Psoas muscle (tissue), 8 donors: ENCODE data around the gene COL4A1. TPM values are rescaled to one million over a fixed set of nuclear protein-coding genes. Genes with fewer than 3 reads are reported as not detected.
A peak's percentile ranks its signal among the peaks of the same experiment; 100 is the strongest.

Experiments used
- ATAC-seq, 4 donors: fragments of 200-7000 bp; cut with Tn5 transposase; one replicate each; pipeline ENCODE4 v1.9.1; 2020; ENCODE audit warnings: moderate library complexity in 3 of 4, mild to moderate bottlenecking in 2 of 4
- DNase-seq, 2 donors: peaks; one replicate each; pipeline ENCODE4 v3.0.0-alpha.2; 2020
- H3K27ac ChIP-seq: fragments of 200-600 bp; one replicate; pipeline ENCODE4 v1.8.0; 2022
- H3K27me3 ChIP-seq, 3 donors: fragments of 200-600 bp in 1 of 3; one replicate each; pipeline versions ENCODE4 v1.6.1 to v1.8.0; 2013 to 2022; ENCODE audit warnings: low read length in 2 of 3, mild to moderate bottlenecking in 2 of 3, moderate library complexity in 1 of 3; ENCODE audit not compliant: insufficient read depth in 3 of 3
- H3K36me3 ChIP-seq, 2 donors: fragments of 200-600 bp in 1 of 2; one replicate each; pipeline versions ENCODE4 v1.6.1 to v1.8.0; 2013 to 2022; ENCODE audit warnings: low read depth in 1 of 2, mild to moderate bottlenecking in 1 of 2, moderate library complexity in 1 of 2; ENCODE audit not compliant: insufficient read depth in 1 of 2
- H3K4me1 ChIP-seq: fragments of 200-600 bp; one replicate; pipeline ENCODE4 v1.8.0; 2022
- H3K4me3 ChIP-seq: fragments of 200-600 bp; one replicate; pipeline ENCODE4 v1.8.0; 2022; ENCODE audit warnings: mild to moderate bottlenecking
- H3K9me3 ChIP-seq: fragments of 200-600 bp; one replicate; pipeline ENCODE4 v1.8.0; 2022
- WGBS, 3 donors: extraction: QIAGEN DNeasy Blood & Tissue Kit; methylation state at CpG; one replicate each; pipeline versions ENCODE4 v1.1.6 to v1.1.7; 2013; 5-methylcytosine and 5-hydroxymethylcytosine counted together
- intact Hi-C, 2 donors: fragments of 100-400 bp; cut with DNase I; formaldehyde crosslinking; loops; one replicate each; pipeline versions ENCODE4 v1.11.0 to v1.14.2; 2022
- polyA plus RNA-seq, 3 donors: library from polyadenylated mRNA; stranded (reverse); fragments of 200-250 nt; gene quantifications; one replicate each; pipeline ENCODE4 v1.2.3, GENCODE V29; 2013
- total RNA-seq, 4 donors: library from RNA; stranded (reverse); fragmentation: NEBNext Ultra II Directional in 2 of 4; extraction: Animal tissue kit (Norgen Biotek cat#: 25700) in 2 of 4; gene quantifications; one replicate each; pipeline versions ENCODE4 v1.2.1 to v1.2.4, GENCODE V29; 2021 to 2023
- TF ChIP-seq, protein P1 (sequence below): fragments of 200-600 bp; IDR thresholded peaks from one replicate; pipeline ENCODE4 v1.8.0; 2022; ENCODE audit warnings: antibody characterized with exemption
- donor health status: healthy with polysubstance abuse.
- donor health status: DM: no; HTN: no; CAD: no; lungs with moderate emphysema.
- donor health status: Bipolar disorder and iron deficiency.
- donor health status: healthy.
- donor health status: DM: yes; HTN: yes; CAD: no.
- donor health status: DM: no; HTN: no; CAD: no.
- donor health status: DM: no; HTN: no; CAD: no.
- donor health status: DM: yes; HTN: yes; CAD: no.

COL4A1 gene
- total and polyA plus RNA-seq, 7 donors: 39.0 to 127 (median 97.0) TPM

DNA sequence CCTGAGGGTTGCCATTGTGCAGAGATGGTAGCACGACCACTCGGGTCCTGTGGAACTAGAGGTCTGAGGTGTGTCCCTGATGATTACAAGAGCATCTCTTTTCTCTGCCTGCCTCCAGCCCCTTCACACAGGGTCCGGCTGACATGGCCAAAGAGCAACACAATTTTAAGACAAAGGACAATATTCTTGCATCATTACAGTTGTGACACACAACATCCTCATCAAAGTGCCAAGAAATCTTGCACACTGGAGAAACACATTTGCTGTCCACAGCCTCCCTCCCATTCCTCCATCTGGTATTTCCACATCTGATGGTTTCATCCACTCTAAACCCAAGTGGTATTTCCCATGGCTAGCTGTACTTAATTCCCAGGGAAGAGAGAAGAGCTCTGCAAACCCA lies 12.8 kb downstream of the COL4A1 start:
- no peaks in the 10 kb centered on the region for H3K4me1 ChIP-seq
- no peak for DNase-seq
- ATAC-seq: peak in 3 of 4 donors; percentile 70 to 81 (median 71)
- no peak overlapping the region for H3K27ac ChIP-seq
- H3K9me3 ChIP-seq: no peaks in the 10 kb centered on the region
- H3K36me3 ChIP-seq: no peaks in the 10 kb centered on the region
- 57 to 66% (median 64%) methylated on average over 3 of the region's 3 CpGs for WGBS, 3 donors
- intact Hi-C loops: no loop called here
- H3K27me3 ChIP-seq: peaks cover 0 to 3% (median under 1%) of the 10 kb centered on the region in 3 donors
- no peak overlapping the region for H3K4me3 ChIP-seq
- TF ChIP-seq, protein P1, sequence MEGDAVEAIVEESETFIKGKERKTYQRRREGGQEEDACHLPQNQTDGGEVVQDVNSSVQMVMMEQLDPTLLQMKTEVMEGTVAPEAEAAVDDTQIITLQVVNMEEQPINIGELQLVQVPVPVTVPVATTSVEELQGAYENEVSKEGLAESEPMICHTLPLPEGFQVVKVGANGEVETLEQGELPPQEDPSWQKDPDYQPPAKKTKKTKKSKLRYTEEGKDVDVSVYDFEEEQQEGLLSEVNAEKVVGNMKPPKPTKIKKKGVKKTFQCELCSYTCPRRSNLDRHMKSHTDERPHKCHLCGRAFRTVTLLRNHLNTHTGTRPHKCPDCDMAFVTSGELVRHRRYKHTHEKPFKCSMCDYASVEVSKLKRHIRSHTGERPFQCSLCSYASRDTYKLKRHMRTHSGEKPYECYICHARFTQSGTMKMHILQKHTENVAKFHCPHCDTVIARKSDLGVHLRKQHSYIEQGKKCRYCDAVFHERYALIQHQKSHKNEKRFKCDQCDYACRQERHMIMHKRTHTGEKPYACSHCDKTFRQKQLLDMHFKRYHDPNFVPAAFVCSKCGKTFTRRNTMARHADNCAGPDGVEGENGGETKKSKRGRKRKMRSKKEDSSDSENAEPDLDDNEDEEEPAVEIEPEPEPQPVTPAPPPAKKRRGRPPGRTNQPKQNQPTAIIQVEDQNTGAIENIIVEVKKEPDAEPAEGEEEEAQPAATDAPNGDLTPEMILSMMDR: no peak

DNA sequence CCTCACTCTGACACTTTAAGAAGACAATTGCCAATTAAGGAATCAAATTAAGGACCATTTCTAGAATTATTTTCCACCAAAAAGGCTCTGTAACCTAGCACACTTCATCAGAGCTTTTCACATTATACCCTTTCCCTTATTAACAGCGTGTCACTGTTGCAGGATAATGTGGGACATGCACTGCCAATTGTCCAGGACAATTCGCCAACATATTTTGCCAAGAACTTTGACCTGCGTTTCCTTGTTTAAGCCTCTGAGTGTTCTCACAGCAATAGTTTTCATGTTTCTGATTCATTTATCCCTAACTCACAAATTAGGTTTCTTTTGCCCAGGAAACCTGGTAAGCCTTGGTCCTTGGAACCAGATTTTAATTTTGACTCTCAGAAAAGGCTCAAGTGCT lies 13.3 kb downstream of the COL4A1 start:
- no peak overlapping the region for H3K27ac ChIP-seq
- no peak for DNase-seq
- TF ChIP-seq, protein P1: no peak
- intact Hi-C loops: no loop called here
- H3K36me3 ChIP-seq: no peaks in the 10 kb centered on the region
- H3K9me3 ChIP-seq: no peaks in the 10 kb centered on the region
- H3K27me3 ChIP-seq: no peaks in the 10 kb centered on the region
- peak in 1 of 4 donors; percentile 29 for ATAC-seq
- no peak overlapping the region for H3K4me3 ChIP-seq
- 15 to 30% (median 23%) methylated on average over 3 of the region's 3 CpGs for WGBS, 3 donors
- no peaks in the 10 kb centered on the region for H3K4me1 ChIP-seq

- no peaks in the 10 kb centered on the region for H3K4me1 ChIP-seq
- WGBS, 3 donors: 77 to 87% (median 82%) methylated on average over 7 of the region's 7 CpGs
- no peaks in the 10 kb centered on the region for H3K27me3 ChIP-seq
- no peak overlapping the region for H3K27ac ChIP-seq
- H3K36me3 ChIP-seq: no peaks in the 10 kb centered on the region
- no peak for DNase-seq
- H3K9me3 ChIP-seq: no peaks in the 10 kb centered on the region
- ATAC-seq: no peak
- no peak overlapping the region for H3K4me3 ChIP-seq
- TF ChIP-seq, protein P1: no peak
- intact Hi-C loops: no loop called here
These were observed 13.9 kb downstream of the COL4A1 start for GRCh38 chr13:110293037-110293436.

GRCh38 chr13:110291286-110291685 lies 15.7 kb downstream of the COL4A1 start:
- Histone ChIP-seq H3K27ac (no peak overlapping the region), H3K36me3 (no peaks in the 10 kb centered on the region), H3K27me3 (no peaks in the 10 kb centered on the region), H3K9me3 (no peaks in the 10 kb centered on the region), H3K4me3 (no peak overlapping the region), H3K4me1 (no peaks in the 10 kb centered on the region)
- DNase-seq: no peak
- ATAC-seq: no peak
- TF ChIP-seq, protein P1: no peak
- intact Hi-C loops: no loop called here
- WGBS, 3 donors: 86 to 91% (median 89%) methylated on average over 9 of the region's 9 CpGs

DNA sequence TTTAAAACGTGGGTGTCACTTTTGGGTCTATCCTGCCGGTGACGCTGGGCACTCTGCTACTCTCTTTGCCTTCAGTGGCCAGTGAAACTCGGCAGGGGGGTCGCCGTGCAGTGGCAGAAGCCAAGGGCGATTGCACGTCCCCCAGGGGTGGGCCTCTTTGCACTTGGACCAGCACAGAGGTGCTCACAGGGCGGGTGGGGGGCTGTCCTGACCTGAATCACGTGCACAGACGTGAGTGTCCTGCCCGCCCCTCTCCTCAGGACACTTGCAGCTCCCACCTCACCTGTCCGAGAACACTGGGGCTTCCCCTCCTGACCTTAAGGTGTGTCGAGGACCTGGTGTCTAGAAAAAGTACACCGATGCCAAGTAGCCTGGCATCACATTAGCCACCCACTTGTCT lies 16.1 kb downstream of the COL4A1 start:
- ATAC-seq: no peak
- WGBS, 3 donors: 79 to 82% (median 80%) methylated on average over 15 of the region's 15 CpGs
- no peaks in the 10 kb centered on the region for H3K4me1 ChIP-seq

More for the DNA sequence above, 16.1 kb downstream of the COL4A1 start:
- no peaks in the 10 kb centered on the region for H3K9me3 ChIP-seq
- intact Hi-C loops: no loop called here
- H3K27me3 ChIP-seq: no peaks in the 10 kb centered on the region
- H3K4me3 ChIP-seq: no peak overlapping the region
- H3K36me3 ChIP-seq: no peaks in the 10 kb centered on the region
- no peak for DNase-seq
- TF ChIP-seq, protein P1: no peak
- H3K27ac ChIP-seq: no peak overlapping the region
